Measurements from ENCODE around the gene CECR2.

DNA sequence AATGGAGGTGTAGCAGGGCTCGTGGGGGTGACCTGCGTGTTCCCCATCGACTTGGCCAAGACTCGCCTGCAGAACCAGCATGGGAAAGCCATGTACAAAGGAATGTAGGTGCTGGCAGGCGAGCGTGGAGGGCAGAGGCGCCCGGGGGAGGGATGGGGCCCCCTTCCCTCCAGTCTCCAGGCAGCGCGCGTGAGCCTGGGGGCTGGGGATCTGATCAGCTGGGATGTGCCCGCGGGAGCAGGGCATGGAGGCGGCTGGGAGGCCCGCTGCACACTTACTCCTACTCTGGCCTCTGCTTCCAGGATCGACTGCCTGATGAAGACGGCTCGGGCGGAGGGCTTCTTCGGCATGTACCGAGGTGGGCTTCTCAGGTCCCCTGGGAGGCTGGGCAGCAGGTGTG, 211.8 kb downstream of the CECR2 start:
- TF ChIP-seq, protein P1, sequence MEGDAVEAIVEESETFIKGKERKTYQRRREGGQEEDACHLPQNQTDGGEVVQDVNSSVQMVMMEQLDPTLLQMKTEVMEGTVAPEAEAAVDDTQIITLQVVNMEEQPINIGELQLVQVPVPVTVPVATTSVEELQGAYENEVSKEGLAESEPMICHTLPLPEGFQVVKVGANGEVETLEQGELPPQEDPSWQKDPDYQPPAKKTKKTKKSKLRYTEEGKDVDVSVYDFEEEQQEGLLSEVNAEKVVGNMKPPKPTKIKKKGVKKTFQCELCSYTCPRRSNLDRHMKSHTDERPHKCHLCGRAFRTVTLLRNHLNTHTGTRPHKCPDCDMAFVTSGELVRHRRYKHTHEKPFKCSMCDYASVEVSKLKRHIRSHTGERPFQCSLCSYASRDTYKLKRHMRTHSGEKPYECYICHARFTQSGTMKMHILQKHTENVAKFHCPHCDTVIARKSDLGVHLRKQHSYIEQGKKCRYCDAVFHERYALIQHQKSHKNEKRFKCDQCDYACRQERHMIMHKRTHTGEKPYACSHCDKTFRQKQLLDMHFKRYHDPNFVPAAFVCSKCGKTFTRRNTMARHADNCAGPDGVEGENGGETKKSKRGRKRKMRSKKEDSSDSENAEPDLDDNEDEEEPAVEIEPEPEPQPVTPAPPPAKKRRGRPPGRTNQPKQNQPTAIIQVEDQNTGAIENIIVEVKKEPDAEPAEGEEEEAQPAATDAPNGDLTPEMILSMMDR (IDR thresholded peaks at IDR 0.05; ENCODE audit: insufficient read depth, low read length), result no peak
- no peak for TF ChIP-seq POLR2AphosphoS5 (IDR thresholded peaks at IDR 0.05; ENCODE audit: low read depth)
